ENCODE measurements around the gene BOLA1.
"Not testable (repeated sequence)": the region's sequence is repeated elsewhere in the genome, so short reads cannot be mapped to it uniquely, and the experiment has no call there.

BOLA1 gene, protein sequence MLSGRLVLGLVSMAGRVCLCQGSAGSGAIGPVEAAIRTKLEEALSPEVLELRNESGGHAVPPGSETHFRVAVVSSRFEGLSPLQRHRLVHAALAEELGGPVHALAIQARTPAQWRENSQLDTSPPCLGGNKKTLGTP

GRCh38 chr1:149899460-149900284 lies at the start of gene BOLA1:
BOLA1 (plus strand) TSS chr1:149899568; CDS start chr1:149900060, 492 bp downstream.
- DNase-seq (ENCODE audit: low read depth in 1 of 2, low spot score in 1 of 2) = peak; percentile 53 to 63

DNA sequence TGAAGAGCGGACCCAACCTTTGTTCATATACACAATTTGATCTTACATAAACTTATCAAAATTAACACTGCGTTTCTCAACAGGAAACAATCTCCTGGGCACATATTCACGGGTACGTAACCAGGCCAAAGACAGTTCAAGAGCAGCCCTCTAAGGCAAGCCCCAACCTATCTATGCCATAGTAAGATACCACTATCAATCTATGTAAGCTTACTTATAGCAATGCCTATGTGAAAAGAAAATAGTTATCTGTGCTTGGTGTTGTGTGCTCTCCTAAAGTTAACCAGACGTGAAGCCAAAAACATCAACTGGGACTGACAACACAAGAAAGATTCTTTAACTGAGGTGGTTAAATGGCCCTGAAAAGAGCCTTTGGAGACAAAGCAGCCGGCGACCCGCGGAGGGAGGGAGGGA lies 49.4 kb upstream of the BOLA1 start:
- no peak for DNase-seq (ENCODE audit: low read depth in 1 of 2, low spot score in 1 of 2)

- not testable (repeated sequence) for DNase-seq (ENCODE audit: low read depth in 1 of 2, low spot score in 1 of 2)
These were observed 48.5 kb upstream of the BOLA1 start for GRCh38 chr1:149850732-149851345.

DNA sequence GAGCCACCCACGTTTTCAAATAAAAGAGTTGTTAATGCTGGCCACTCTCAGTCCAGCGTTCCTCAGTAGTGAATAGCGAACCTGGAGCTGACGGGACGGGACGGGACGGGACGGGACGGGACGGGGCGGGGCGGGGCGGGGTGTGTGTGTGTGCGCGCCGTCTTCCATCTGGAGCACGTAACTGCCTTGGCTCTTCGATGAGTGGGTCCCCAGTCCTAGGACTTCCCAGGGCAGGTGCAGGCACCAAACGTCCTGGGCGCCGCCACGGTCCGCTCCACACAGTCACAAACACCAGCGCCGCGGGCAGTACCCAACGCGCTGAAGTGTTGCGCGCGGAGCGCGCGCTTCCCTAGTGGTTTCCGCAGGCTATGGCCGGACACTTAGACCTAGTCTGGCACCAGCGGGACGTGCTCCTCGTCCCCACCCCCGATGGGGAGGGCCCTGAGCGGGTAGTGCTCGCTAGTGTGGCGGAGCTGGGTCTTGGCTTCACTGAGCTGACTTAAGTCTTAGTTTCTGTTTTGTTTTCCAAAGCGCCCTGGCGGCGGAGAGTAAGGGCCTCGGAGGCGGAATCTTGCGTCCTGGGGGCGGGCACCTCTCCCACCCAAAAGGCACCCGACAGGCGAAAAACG lies 47.7 kb upstream of the BOLA1 start:
- DNase-seq (ENCODE audit: low read depth in 1 of 2, low spot score in 1 of 2) = not testable (repeated sequence)

DNA sequence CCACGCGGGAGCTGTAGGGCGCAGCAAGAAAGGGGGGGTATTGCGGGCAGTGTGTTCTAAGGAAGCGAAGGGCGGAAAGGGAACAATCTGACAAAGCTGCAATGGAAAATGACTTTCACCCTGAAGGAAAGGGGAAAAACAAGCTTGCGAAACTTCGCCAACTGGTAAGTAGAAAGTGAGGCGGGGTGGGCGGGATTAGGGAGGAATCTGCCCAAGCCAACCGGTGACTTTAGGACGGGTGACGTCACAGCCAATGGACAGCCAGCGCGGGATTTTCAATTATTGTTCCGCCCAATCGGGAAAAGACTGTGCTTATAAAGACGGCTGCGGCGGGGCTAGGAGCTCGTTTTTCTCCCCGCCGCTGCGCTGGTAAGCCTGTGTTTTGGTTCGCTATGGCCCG lies 47.1 kb upstream of the BOLA1 start:
- DNase-seq (ENCODE audit: low read depth in 1 of 2, low spot score in 1 of 2) = not testable (repeated sequence)

DNA sequence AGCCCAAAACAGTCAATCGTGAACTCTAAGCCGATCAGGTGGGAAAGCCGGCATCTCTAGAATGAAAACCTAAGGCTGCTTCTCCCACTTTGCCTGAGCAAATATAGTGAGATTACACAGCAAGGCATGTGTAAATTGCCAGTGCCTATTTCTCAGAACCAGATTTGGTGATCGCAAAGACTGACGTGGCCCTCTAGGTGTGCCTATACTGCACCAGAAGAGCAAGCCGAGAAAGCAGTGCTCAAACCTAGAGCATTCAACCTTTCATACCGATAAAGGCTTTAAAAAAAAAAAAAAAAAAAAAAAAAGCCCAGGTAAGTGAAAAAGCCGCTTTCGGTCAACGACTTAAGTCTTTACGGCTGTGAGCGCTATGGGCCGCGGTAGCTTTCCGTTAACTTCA lies 39.1 kb upstream of the BOLA1 start:
- not testable (repeated sequence) for DNase-seq (ENCODE audit: low read depth in 1 of 2, low spot score in 1 of 2)

DNA sequence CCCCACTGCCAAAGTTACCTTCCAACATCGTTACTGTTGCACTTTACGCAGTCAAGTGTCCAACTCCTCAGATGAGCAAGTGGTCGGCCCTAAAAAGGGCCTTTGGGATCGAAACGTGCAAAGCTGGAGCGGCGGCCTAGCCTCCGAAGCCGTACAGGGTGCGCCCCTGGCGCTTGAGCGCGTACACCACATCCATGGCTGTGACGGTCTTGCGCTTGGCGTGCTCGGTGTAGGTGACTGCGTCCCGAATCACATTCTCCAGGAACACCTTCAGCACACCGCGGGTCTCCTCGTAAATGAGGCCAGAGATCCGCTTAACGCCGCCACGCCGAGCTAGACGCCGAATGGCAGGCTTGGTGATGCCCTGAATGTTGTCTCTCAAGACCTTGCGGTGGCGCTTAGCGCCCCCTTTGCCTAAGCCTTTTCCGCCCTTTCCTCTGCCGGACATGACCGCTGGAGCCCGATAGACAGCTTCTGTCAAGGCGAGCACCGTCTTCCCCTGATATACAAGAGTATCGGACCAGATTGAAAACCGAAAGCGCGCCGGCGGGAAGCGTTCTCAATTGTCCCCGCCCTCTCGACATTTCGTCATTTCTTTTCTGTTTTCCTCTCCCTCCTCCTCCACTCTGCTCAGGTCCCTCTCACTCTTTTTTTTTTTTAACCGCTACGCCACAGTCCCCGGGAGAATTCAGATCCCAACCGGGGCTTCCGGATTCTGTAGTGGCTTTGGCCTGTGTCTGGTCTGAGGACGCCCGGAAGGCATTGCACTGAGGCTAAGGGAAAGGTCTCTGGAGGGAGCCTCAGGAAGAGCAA lies 38.5 kb upstream of the BOLA1 start:
- DNase-seq (ENCODE audit: low read depth in 1 of 2, low spot score in 1 of 2) = not testable (repeated sequence)

GRCh38 chr1:149861497-149862054 lies 37.8 kb upstream of the BOLA1 start:
- DNase-seq (ENCODE audit: low read depth in 1 of 2, low spot score in 1 of 2) = not testable (repeated sequence)

DNA sequence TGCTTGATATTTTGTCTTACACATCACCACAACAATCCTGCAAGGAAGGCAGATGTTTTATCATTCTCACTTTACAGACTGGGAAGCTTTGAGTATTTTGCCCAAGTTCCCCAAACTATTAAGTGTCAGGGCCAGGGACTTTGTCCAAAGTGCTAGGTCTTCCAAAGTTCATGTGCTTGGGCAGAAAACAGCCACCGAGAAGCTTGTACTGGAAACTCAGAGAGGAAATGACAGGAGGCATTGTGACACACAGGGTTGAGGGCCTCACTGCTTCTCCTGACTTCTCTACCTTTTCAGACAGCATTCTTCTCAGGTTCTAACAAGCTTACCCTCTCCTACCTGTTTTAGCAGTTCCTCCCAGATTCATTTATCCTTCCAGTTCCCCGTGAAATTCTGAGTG lies 32.5 kb upstream of the BOLA1 start:
- DNase-seq (ENCODE audit: low read depth in 1 of 2, low spot score in 1 of 2) = not testable (repeated sequence)

DNA sequence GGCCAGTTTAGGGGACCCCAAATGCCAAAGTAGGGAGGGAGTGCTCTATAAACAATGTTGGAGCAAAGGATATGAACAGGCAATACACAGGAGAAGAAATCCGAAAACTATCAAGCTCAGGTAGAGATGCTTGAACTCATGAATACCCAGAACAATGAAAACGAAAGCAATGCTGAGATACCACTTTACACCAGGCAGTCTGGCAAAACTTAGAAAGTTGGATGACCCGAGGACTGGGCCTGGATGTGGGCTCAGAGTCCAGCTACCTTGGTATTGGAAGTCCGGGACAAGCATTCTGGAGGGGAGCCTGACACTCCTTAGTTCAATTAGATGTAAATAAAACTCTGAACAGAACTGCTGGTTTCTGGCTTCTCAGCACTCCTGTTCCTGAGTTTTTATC lies 26.3 kb upstream of the BOLA1 start:
- DNase-seq (ENCODE audit: low read depth in 1 of 2, low spot score in 1 of 2) = not testable (repeated sequence)

DNA sequence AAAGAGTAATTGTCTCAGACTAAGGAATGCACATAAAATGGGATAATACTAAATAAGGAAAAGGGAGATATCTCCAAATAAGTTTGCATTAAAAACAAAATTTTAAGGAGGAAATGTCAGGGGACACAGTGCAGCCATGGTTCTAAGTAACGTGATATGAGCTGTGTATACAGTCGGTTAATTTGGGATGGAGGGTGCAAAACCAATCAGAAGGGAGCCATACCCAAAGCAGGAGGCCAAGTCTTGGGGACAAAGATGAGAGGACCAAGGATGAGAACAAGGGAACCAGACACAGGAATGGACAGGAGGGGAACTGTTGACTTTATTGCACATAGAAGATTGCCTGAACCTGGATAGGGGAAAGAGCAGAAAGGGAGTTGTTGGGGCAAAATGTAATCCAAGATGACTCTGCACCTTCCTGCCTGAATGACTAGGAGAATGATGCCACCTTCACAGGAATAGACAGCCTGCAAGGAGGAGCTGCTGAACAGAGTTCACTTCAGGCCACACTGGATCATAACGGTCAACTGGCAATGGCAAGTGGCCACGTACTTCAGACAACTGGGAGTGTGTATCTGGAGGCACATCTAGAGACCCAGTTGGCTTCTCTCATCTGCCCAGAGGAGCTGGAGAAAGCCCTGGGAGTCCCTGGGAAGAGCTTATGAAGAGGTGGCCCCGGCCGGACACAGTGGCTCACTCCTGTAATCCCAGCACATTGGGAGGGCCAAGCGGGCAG lies 22.0 kb upstream of the BOLA1 start:
- no peak for DNase-seq (ENCODE audit: low read depth in 1 of 2, low spot score in 1 of 2)

GRCh38 chr1:149879556-149879955 lies 19.8 kb upstream of the BOLA1 start:
- no peak for DNase-seq (ENCODE audit: low read depth in 1 of 2, low spot score in 1 of 2)

DNA sequence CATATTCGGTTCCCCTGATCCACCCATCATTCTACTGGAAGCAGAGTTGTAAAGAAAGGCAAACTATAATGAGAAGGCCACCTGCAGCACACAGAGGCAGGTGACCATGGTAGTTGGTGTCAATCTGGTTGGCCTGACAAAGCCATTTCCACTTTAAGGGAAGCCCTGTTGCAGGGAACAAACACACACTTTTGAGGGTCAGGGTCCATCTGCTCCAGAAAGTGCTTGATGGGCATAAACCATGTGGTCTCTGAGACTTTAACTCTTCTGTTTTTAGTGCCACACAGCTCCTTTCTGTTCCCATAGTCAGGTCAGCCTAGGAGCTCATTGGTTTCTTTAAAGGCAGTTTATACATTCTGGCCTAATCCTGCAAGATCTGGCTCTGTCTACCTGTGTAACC lies 17.5 kb upstream of the BOLA1 start:
- no peak for DNase-seq (ENCODE audit: low read depth in 1 of 2, low spot score in 1 of 2)

DNA sequence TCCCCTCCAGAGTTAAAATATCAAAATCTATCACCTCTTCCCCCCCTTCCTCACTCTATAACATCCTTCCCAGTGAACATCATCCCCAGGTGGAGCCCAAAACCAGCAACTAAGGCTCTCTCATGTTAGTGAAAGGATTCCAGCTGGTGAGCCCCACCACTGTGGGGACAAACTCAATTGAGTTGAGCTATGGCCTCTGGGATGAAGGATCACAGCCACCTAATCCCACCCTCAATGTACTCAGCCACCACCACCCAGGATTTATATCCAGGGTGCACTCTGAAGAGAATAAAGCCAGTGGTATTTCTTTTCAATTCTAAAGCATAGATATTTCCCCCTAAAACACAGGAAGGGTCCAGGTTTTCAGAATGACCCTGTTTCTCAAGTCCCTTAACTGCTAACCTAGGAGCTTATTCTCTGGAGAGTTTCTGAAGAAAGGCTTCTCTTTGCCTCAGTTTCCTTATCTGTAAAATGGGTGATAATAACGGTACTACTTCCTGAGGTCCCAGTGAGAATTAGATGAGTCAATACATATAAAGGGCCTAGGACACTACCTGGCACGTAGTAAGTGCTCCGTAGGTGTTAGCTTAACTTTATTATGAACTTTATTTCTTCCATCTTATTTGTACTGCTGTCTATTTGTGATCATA lies 15.6 kb upstream of the BOLA1 start:
- no peak for DNase-seq (ENCODE audit: low read depth in 1 of 2, low spot score in 1 of 2)

GRCh38 chr1:149884433-149885338 lies 14.7 kb upstream of the BOLA1 start:
- DNase-seq (ENCODE audit: low read depth in 1 of 2, low spot score in 1 of 2) = no peak

DNA sequence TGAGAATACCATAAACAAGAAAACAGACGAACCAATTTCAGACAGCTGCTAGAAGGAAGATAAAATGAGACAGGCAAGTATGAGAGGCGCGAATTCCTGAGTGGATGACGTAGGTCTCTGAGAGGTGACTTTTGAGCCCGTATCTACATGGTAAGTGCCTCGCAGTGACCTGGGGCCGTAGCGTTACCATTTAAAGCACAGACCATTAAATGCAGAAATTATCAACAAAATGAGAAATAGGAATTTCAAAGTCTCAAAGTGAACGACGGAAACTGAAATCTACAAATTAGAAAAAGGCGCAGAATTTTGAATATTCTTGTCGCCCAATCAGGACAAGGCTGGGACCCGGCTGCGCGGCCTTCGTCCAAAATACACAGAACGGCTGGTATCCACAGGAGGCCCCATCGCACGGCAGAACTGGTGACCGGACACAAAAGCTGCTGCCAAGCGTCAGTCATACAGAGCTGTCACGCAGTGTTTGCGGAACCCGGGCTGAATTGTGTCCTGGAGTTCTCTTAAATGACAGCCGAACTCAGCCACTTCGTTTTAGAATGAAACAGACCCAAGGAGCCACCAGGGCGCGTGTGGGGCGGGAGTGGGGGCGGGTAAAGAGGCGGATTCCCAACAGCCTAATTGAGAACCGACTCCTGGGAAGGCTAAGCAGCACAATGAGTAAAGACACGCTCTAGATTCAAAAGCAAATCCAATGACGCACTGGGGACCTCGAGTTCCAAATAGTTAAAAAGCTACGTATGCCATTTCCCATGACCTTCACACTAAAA lies 13.8 kb upstream of the BOLA1 start:
- DNase-seq (ENCODE audit: low read depth in 1 of 2, low spot score in 1 of 2) = peak; percentile 14 to 31

GRCh38 chr1:149886121-149886395 lies 13.3 kb upstream of the BOLA1 start:
- not testable (repeated sequence) for DNase-seq (ENCODE audit: low read depth in 1 of 2, low spot score in 1 of 2)

All from stimulated activated CD4-positive, alpha-beta T cell treated with anti-CD3 and anti-CD28 coated beads, Interleukin-15, amount 100 ng/mL, for 1 hour (primary cell).